H9 (cell line): ENCODE data around the gene ABCG4. TPM values are rescaled to one million over a fixed set of nuclear protein-coding genes. Genes with fewer than 3 reads are reported as not detected.

Source experiments
- DNase-seq: peaks from one replicate; pipeline ENCODE4 v3.0.0-alpha.2; 2017
- H2AFZ ChIP-seq: one replicate; pipeline ENCODE4 v1.6.1; 2013; ENCODE audit warnings: mild to moderate bottlenecking, low read length, control low read depth, moderate library complexity
- H2AK5ac ChIP-seq: 2 replicates; pipeline ENCODE4 v1.6.1; 2013; ENCODE audit warnings: low read length, control low read depth, mixed read lengths; ENCODE audit not compliant: insufficient read length
- H2BK120ac ChIP-seq: one replicate; pipeline ENCODE4 v1.6.1; 2013; ENCODE audit warnings: low read depth, mild to moderate bottlenecking, low read length, control low read depth, inconsistent platforms; ENCODE audit not compliant: poor library complexity, severe bottlenecking
- H2BK12ac ChIP-seq: 2 replicates; pipeline ENCODE4 v1.6.1; 2013; ENCODE audit warnings: low read length, control low read depth, mixed read lengths, low read depth; ENCODE audit not compliant: insufficient read length
- H2BK15ac ChIP-seq: 2 replicates; pipeline ENCODE4 v1.6.1; 2013; ENCODE audit warnings: low read depth, low read length, control low read depth
- H2BK20ac ChIP-seq: one replicate; pipeline ENCODE4 v1.6.1; 2013; ENCODE audit warnings: low read depth, mild to moderate bottlenecking, low read length, control low read depth, inconsistent platforms; ENCODE audit not compliant: poor library complexity, severe bottlenecking
- H2BK5ac ChIP-seq: 2 replicates; pipeline ENCODE4 v1.6.1; 2013; ENCODE audit warnings: low read length, control low read depth, mixed read lengths; ENCODE audit not compliant: insufficient read length
- H3K14ac ChIP-seq: 2 replicates; pipeline ENCODE4 v1.6.1; 2013; ENCODE audit warnings: low read length, control low read depth; ENCODE audit not compliant: insufficient read depth
- H3K18ac ChIP-seq: 2 replicates; pipeline ENCODE4 v1.6.1; 2013; ENCODE audit warnings: low read depth, mild to moderate bottlenecking, mixed read lengths, low read length, control low read depth; ENCODE audit not compliant: insufficient read length
- H3K23ac ChIP-seq: 2 replicates; pipeline ENCODE4 v1.6.1; 2013; ENCODE audit warnings: low read length, control low read depth, mixed read lengths, low read depth; ENCODE audit not compliant: insufficient read length
- H3K23me2 ChIP-seq: 2 replicates; pipeline ENCODE4 v1.6.1; 2013; ENCODE audit warnings: low read depth, mild to moderate bottlenecking, mixed read lengths, low read length, control low read depth; ENCODE audit not compliant: insufficient read length, poor library complexity, severe bottlenecking
- H3K27ac ChIP-seq: 2 replicates; pipeline ENCODE4 v1.5.1; 2013; ENCODE audit warnings: low read length, control low read depth, mixed read lengths, low read depth; ENCODE audit not compliant: insufficient read length
- H3K27me3 ChIP-seq: 2 replicates; pipeline ENCODE4 v1.6.1; 2013; ENCODE audit warnings: low read length, control low read depth, inconsistent platforms; ENCODE audit not compliant: insufficient read depth
- H3K4ac ChIP-seq: 2 replicates; pipeline ENCODE4 v1.6.1; 2013; ENCODE audit warnings: low read depth, mild to moderate bottlenecking, control low read depth, inconsistent platforms, low read length, moderate library complexity
- H3K4me1 ChIP-seq: 2 replicates; pipeline ENCODE4 v1.6.1; 2013; ENCODE audit warnings: low read length, control low read depth, inconsistent platforms; ENCODE audit not compliant: insufficient read depth
- H3K4me2 ChIP-seq: 2 replicates; pipeline ENCODE4 v1.6.1; 2013; ENCODE audit warnings: low read length, control low read depth, mixed read lengths; ENCODE audit not compliant: insufficient read length, insufficient read depth
- H3K56ac ChIP-seq: 2 replicates; pipeline ENCODE4 v1.6.1; 2013; ENCODE audit warnings: low read depth, mild to moderate bottlenecking, mixed read lengths, low read length, control low read depth; ENCODE audit not compliant: insufficient read length
- H3K79me1 ChIP-seq: 2 replicates; pipeline ENCODE4 v1.6.1; 2013; ENCODE audit warnings: low read depth, mild to moderate bottlenecking, moderate library complexity, low read length, control low read depth, inconsistent platforms; ENCODE audit not compliant: insufficient read depth, poor library complexity, severe bottlenecking
- H3K79me2 ChIP-seq: 2 replicates; pipeline ENCODE4 v1.6.1; 2013; ENCODE audit warnings: low read length, control low read depth, inconsistent platforms; ENCODE audit not compliant: insufficient read depth
- H3K9ac ChIP-seq: 2 replicates; pipeline ENCODE4 v1.6.1; 2013; ENCODE audit warnings: low read length, control low read depth, mixed read lengths; ENCODE audit not compliant: insufficient read length; ENCODE audit errors: extremely low read depth
- H3K9me3 ChIP-seq: one replicate; pipeline ENCODE4 v1.6.1; 2013; ENCODE audit warnings: low read depth, low read length, inconsistent platforms; ENCODE audit not compliant: control insufficient read depth
- H3T11ph ChIP-seq: one replicate; pipeline ENCODE4 v1.6.1; 2013; ENCODE audit warnings: mild to moderate bottlenecking, low read length, control low read depth, inconsistent platforms
- H4K20me1 ChIP-seq: one replicate; pipeline ENCODE4 v1.6.1; 2013; ENCODE audit not compliant: control insufficient read depth, insufficient read length, insufficient read depth
- H4K5ac ChIP-seq: 2 replicates; pipeline ENCODE4 v1.6.1; 2013; ENCODE audit warnings: low read depth, mild to moderate bottlenecking, mixed read lengths, low read length, control low read depth; ENCODE audit not compliant: insufficient read length
- H4K8ac ChIP-seq: replicated peaks from 2 replicates; pipeline ENCODE4 v1.6.1; 2013; ENCODE audit warnings: low read length, control low read depth, mixed read lengths, low read depth; ENCODE audit not compliant: insufficient read length
- H4K91ac ChIP-seq: 2 replicates; pipeline ENCODE4 v1.6.1; 2013; ENCODE audit warnings: low read depth, mild to moderate bottlenecking, moderate library complexity, mixed read lengths, low read length, control low read depth; ENCODE audit not compliant: insufficient read length
- H3K27ac Mint-ChIP-seq, 3 experiments: 2 replicates in 2 of 3; 3 replicates in 1 of 3; pipeline ENCODE4 v1.8.0; 2020 to 2021; ENCODE audit warnings: mixed read lengths in 3 of 3, mild to moderate bottlenecking in 1 of 3, moderate library complexity in 1 of 3
- H3K27me3 Mint-ChIP-seq: 2 replicates; pipeline ENCODE4 v1.8.0; 2021; ENCODE audit warnings: low read depth, mild to moderate bottlenecking, moderate library complexity, mixed read lengths
- H3K36me3 Mint-ChIP-seq, 3 experiments: 2 replicates in 2 of 3; 3 replicates in 1 of 3; pipeline ENCODE4 v1.8.0; 2020 to 2021; ENCODE audit warnings: low read depth in 3 of 3, mixed read lengths in 3 of 3; ENCODE audit not compliant: insufficient read depth in 1 of 3
- H3K4me1 Mint-ChIP-seq, 2 experiments: 2 replicates each; pipeline ENCODE4 v1.8.0; 2020; ENCODE audit warnings: mixed read lengths in 2 of 2
- H3K4me3 Mint-ChIP-seq, 2 experiments: 2 replicates in 1 of 2; 3 replicates in 1 of 2; pipeline ENCODE4 v1.8.0; 2020 to 2021; ENCODE audit warnings: mild to moderate bottlenecking in 2 of 2, mixed read lengths in 2 of 2, moderate library complexity in 1 of 2
- H3K9me3 Mint-ChIP-seq, 2 experiments: 2 replicates in 1 of 2; 3 replicates in 1 of 2; pipeline ENCODE4 v1.8.0; 2020; ENCODE audit warnings: mild to moderate bottlenecking in 2 of 2, mixed read lengths in 2 of 2, moderate library complexity in 1 of 2
- CTCF ChIP-seq: fragments of 200-600 bp; sonication (generic); conservative IDR thresholded peaks from 3 replicates; pipeline ENCODE4 v1.8.0; 2021; ENCODE audit warnings: antibody characterized with exemption, mild to moderate bottlenecking
- WGBS: extraction: QIAGEN DNeasy Blood & Tissue Kit; methylation state at CpG from one replicate; pipeline ENCODE4 v1.1.7; 2013; ENCODE audit warnings: missing lambda C conversion rate, low lambda C conversion rate, mixed read lengths; ENCODE audit not compliant: insufficient read length; ENCODE audit errors: extremely low coverage; 5-methylcytosine and 5-hydroxymethylcytosine counted together
- total RNA-seq: library from RNA; stranded (reverse); gene quantifications from 2 replicates; pipeline ENCODE4 v1.2.1, GENCODE V29; 2021

Gene ABCG4
- total RNA-seq, 1 experiment from 2014 or later, result 1.2 TPM

GRCh38 chr11:119155733-119156492, 7.1 kb downstream of the ABCG4 start:
- H3K79me2 ChIP-seq, result no peaks in the 10 kb centered on the region
- H2AFZ ChIP-seq, result no peak overlapping the region
- no peak overlapping the region for H3T11ph ChIP-seq
- H3K9me3 ChIP-seq, result no peaks in the 10 kb centered on the region
- no peak overlapping the region for H2BK5ac ChIP-seq
- H3K4me1 ChIP-seq, result no peaks in the 10 kb centered on the region
- Mint-ChIP-seq H3K36me3 (no peaks in the 10 kb centered on the region), H3K27ac (no peak overlapping the region), H3K4me3 (no peak overlapping the region; a peak in 1 of 5 replicates), H3K27me3 (peaks cover 37% of the 10 kb centered on the region), H3K4me1 (peaks cover 13 to 20% of the 10 kb centered on the region in 2 experiments), H3K9me3 (no peaks in the 10 kb centered on the region)
- H2AK5ac ChIP-seq, result no peak overlapping the region
- H3K79me1 ChIP-seq, result no peaks in the 10 kb centered on the region
- no peaks in the 10 kb centered on the region for H4K20me1 ChIP-seq
- no peak overlapping the region for H4K8ac ChIP-seq
- no peak overlapping the region for H3K4ac ChIP-seq
- TF ChIP-seq CTCF, result peak; percentile 52
- H3K56ac ChIP-seq, result no peak overlapping the region
- no peak overlapping the region for H4K5ac ChIP-seq
- H2BK15ac ChIP-seq, result no peak overlapping the region
- H3K14ac ChIP-seq, result no peak overlapping the region; the same call in 1 of the 2 replicates
- H3K23ac ChIP-seq, result no peak overlapping the region
- no peak overlapping the region for H2BK20ac ChIP-seq
- H2BK12ac ChIP-seq, result no peak overlapping the region
- H4K91ac ChIP-seq, result no peak overlapping the region
- H3K9ac ChIP-seq, result no peak overlapping the region
- no peak overlapping the region for H3K18ac ChIP-seq
- no CpG with 5 or more reads among the region's 8 CpGs for WGBS
- H3K27me3 ChIP-seq, result no peaks in the 10 kb centered on the region; the same call in 1 of the 2 replicates
- no peak overlapping the region for H2BK120ac ChIP-seq
- peak; percentile 59 for DNase-seq
- no peaks in the 10 kb centered on the region for H3K23me2 ChIP-seq
- no peak overlapping the region for H3K27ac ChIP-seq
- H3K4me2 ChIP-seq, result no peak overlapping the region
